H1 (cell line): ENCODE measurements around the gene ZNF516. TPM values are rescaled to one million over a fixed set of nuclear protein-coding genes. Genes with fewer than 3 reads are reported as not detected.

Source experiments
- CTCF ChIA-PET: fragments of 300-600 bp; sonication (Branson Sonifier 250); formaldehyde crosslinking; loops from one replicate; lab custom pipeline; 2021; ENCODE audit not compliant: partially characterized antibody; lab: Charles Lee
- POLR2A ChIA-PET: fragments of 300-600 bp; sonication (Branson Sonifier 250); formaldehyde crosslinking; loops from one replicate; lab custom pipeline; 2021; ENCODE audit warnings: inconsistent platforms; ENCODE audit not compliant: partially characterized antibody; lab: Charles Lee
- DNase-seq, 2 experiments: peaks; one replicate each; pipeline versions ENCODE4 v3.0.0 to v3.0.0-alpha.2; 2010 to 2022; ENCODE audit warnings: low spot score in 2 of 2, low read depth in 1 of 2, mixed read lengths in 1 of 2
- FAIRE-seq: peaks from 2 replicates; lab custom pipeline; 2011; peaks lifted over from hg19 to GRCh38; lab: Jason Lieb, UNC
- H2AFZ ChIP-seq: 2 replicates; pipeline ENCODE4 v1.8.1; 2012; ENCODE audit warnings: low read length, inconsistent platforms
- H2AK5ac ChIP-seq: 2 replicates; pipeline ENCODE4 v1.6.1; 2013; ENCODE audit warnings: low read depth, low read length
- H2BK120ac ChIP-seq: replicated peaks from 2 replicates; pipeline ENCODE3; 2013; ENCODE audit warnings: low read depth, low read length, inconsistent platforms
- H2BK12ac ChIP-seq: 2 replicates; pipeline ENCODE4 v1.6.1; 2013; ENCODE audit warnings: low read depth, low read length
- H2BK15ac ChIP-seq: 2 replicates; pipeline ENCODE4 v1.6.1; 2013; ENCODE audit warnings: low read length
- H2BK20ac ChIP-seq: 2 replicates; pipeline ENCODE4 v1.6.1; 2013; ENCODE audit warnings: low read length
- H2BK5ac ChIP-seq: 2 replicates; pipeline ENCODE4 v1.6.1; 2013; ENCODE audit warnings: low read depth, low read length
- H3K14ac ChIP-seq: 2 replicates; pipeline ENCODE4 v1.6.1; 2013; ENCODE audit warnings: inconsistent platforms; ENCODE audit not compliant: insufficient read length
- H3K18ac ChIP-seq: 2 replicates; pipeline ENCODE4 v1.6.1; 2013; ENCODE audit warnings: low read length; ENCODE audit errors: extremely low read depth
- H3K23ac ChIP-seq: 2 replicates; pipeline ENCODE4 v1.6.1; 2013; ENCODE audit warnings: inconsistent platforms; ENCODE audit not compliant: insufficient read length
- H3K23me2 ChIP-seq: 2 replicates; pipeline ENCODE4 v1.6.1; 2013; ENCODE audit warnings: low read depth, low read length
- H3K27ac ChIP-seq: 2 replicates; pipeline ENCODE4 v1.6.1; 2011; ENCODE audit warnings: low read depth, low read length, inconsistent platforms
- H3K27me3 ChIP-seq, 4 experiments: replicated peaks in 1 of 4; 1 replicate in 1 of 4; 2 replicates in 3 of 4; pipeline versions ENCODE4 v1.6.1 to v1.8.1; 2011 to 2013; ENCODE audit warnings: low read length in 3 of 4, mild to moderate bottlenecking in 3 of 4, inconsistent platforms in 2 of 4, mixed read lengths in 2 of 4, moderate library complexity in 1 of 4; ENCODE audit not compliant: control insufficient read depth in 3 of 4, insufficient read depth in 3 of 4; ENCODE audit errors: extremely low read depth in 1 of 4
- H3K36me3 ChIP-seq, 4 experiments: 2 replicates each; pipeline versions ENCODE4 v1.6.1 to v1.8.1; 2011 to 2013; ENCODE audit warnings: mild to moderate bottlenecking in 4 of 4, low read length in 3 of 4, moderate library complexity in 2 of 4, control low read depth in 1 of 4, inconsistent platforms in 1 of 4; ENCODE audit not compliant: insufficient read depth in 4 of 4, control insufficient read depth in 2 of 4
- H3K4ac ChIP-seq: replicated peaks from 2 replicates; pipeline ENCODE3; 2013; ENCODE audit warnings: low read length, low read depth, mixed read lengths, inconsistent platforms; ENCODE audit not compliant: insufficient read length
- H3K4me1 ChIP-seq, 4 experiments: replicated peaks in 1 of 4; 1 replicate in 1 of 4; 2 replicates in 3 of 4; pipeline versions ENCODE4 v1.6.1 to v1.8.1; 2011 to 2013; ENCODE audit warnings: low read length in 3 of 4, inconsistent platforms in 2 of 4, mixed read lengths in 1 of 4; ENCODE audit not compliant: insufficient read depth in 4 of 4, control insufficient read depth in 3 of 4
- H3K4me2 ChIP-seq, 2 experiments: 2 replicates each; pipeline versions ENCODE4 v1.6.1 to v1.8.1; 2011 to 2013; ENCODE audit warnings: low read depth in 2 of 2, low read length in 2 of 2, control low read depth in 1 of 2, inconsistent platforms in 1 of 2, mild to moderate bottlenecking in 1 of 2; ENCODE audit not compliant: insufficient read depth in 1 of 2
- H3K4me3 ChIP-seq, 4 experiments: fragments of 200-600, 300-600 bp in 1 of 4; sonication (generic), shearing (Covaris generic), sonication (Bioruptor Twin) in 1 of 4; 2 replicates each; pipeline versions ENCODE4 v1.5.1 to v1.8.1; 2011 to 2016; ENCODE audit warnings: low read length in 4 of 4, low read depth in 3 of 4, control low read depth in 2 of 4, inconsistent platforms in 2 of 4, mild to moderate bottlenecking in 2 of 4, mixed read lengths in 1 of 4, moderate library complexity in 1 of 4; ENCODE audit not compliant: insufficient read depth in 2 of 4; ENCODE audit errors: extremely low read depth in 1 of 4
- H3K56ac ChIP-seq: replicated peaks from 2 replicates; pipeline ENCODE3; 2013; ENCODE audit warnings: low read depth, mild to moderate bottlenecking, mixed read lengths, low read length, inconsistent platforms; ENCODE audit not compliant: insufficient read length
- H3K79me1 ChIP-seq: 2 replicates; pipeline ENCODE4 v1.6.1; 2013; ENCODE audit warnings: low read depth, low read length, control low read depth
- H3K79me2 ChIP-seq, 2 experiments: 2 replicates each; pipeline versions ENCODE4 v1.6.1 to v1.8.1; 2012 to 2013; ENCODE audit warnings: low read length in 2 of 2, mild to moderate bottlenecking in 2 of 2, inconsistent platforms in 1 of 2; ENCODE audit not compliant: insufficient read depth in 2 of 2, control insufficient read depth in 1 of 2
- H3K9ac ChIP-seq, 4 experiments: replicated peaks in 1 of 4; 1 replicate in 1 of 4; 2 replicates in 3 of 4; pipeline versions ENCODE4 v1.6.1 to v1.8.1; 2011 to 2013; ENCODE audit warnings: low read depth in 3 of 4, low read length in 3 of 4, control low read depth in 2 of 4, mild to moderate bottlenecking in 2 of 4, moderate library complexity in 2 of 4, inconsistent platforms in 1 of 4; ENCODE audit errors: extremely low read depth in 1 of 4
- H3K9me3 ChIP-seq, 2 experiments: 2 replicates each; pipeline versions ENCODE4 v1.6.1 to v1.8.1; 2012 to 2013; ENCODE audit warnings: mild to moderate bottlenecking in 2 of 2, moderate library complexity in 2 of 2, control low read depth in 1 of 2, inconsistent platforms in 1 of 2, low read depth in 1 of 2, low read length in 1 of 2, mixed read lengths in 1 of 2; ENCODE audit not compliant: insufficient read depth in 2 of 2
- H4K20me1 ChIP-seq, 2 experiments: replicated peaks in 1 of 2; 2 replicates each; pipeline versions ENCODE3 to v1.8.1; 2011 to 2013; ENCODE audit warnings: inconsistent platforms in 2 of 2, low read length in 2 of 2, mild to moderate bottlenecking in 1 of 2; ENCODE audit not compliant: insufficient read depth in 2 of 2, control insufficient read depth in 1 of 2
- H4K5ac ChIP-seq: 2 replicates; pipeline ENCODE4 v1.6.1; 2013; ENCODE audit warnings: low read length, low read depth, mixed read lengths, inconsistent platforms; ENCODE audit not compliant: insufficient read length
- H4K8ac ChIP-seq: 2 replicates; pipeline ENCODE4 v1.8.0; 2013; ENCODE audit warnings: mild to moderate bottlenecking, moderate library complexity, low read length, inconsistent platforms; ENCODE audit not compliant: insufficient read depth; ENCODE audit errors: extremely low read depth
- H4K91ac ChIP-seq: replicated peaks from 2 replicates; pipeline ENCODE3; 2013; ENCODE audit warnings: low read length, mixed read lengths, inconsistent platforms; ENCODE audit not compliant: insufficient read length
- GTF2F1 ChIP-seq: IDR thresholded peaks from 2 replicates; pipeline ENCODE4 v1.6.1; 2012; ENCODE audit warnings: low read depth, low read length, improper control_type of control experiment, borderline replicate concordance
- POLR2A ChIP-seq, 2 experiments: IDR thresholded peaks; 1 replicate in 1 of 2; 2 replicates in 1 of 2; pipeline ENCODE4 v1.6.1; 2011; ENCODE audit warnings: low read depth in 2 of 2, low read length in 2 of 2, mild to moderate bottlenecking in 2 of 2; ENCODE audit errors: control extremely low read depth in 1 of 2
- SRF ChIP-seq: IDR thresholded peaks from 2 replicates; pipeline ENCODE4 v1.6.1; 2011; ENCODE audit warnings: mild to moderate bottlenecking, low read depth, low read length, moderate library complexity
- TAF1 ChIP-seq: IDR thresholded peaks from 2 replicates; pipeline ENCODE4 v1.6.1; 2011; ENCODE audit warnings: mild to moderate bottlenecking, low read depth, low read length
- YY1 ChIP-seq: IDR thresholded peaks from 2 replicates; pipeline ENCODE4 v1.6.1; 2011; ENCODE audit warnings: low read depth, mild to moderate bottlenecking, low read length
- WGBS, 2 experiments: shearing (Covaris generic) in 1 of 2; methylation state at CpG; one replicate each; pipeline versions ENCODE4 v1.1.6 to v1.1.7; 2013 to 2015; ENCODE audit warnings: low lambda C conversion rate in 2 of 2, mixed read lengths in 2 of 2, inconsistent platforms in 1 of 2, low coverage in 1 of 2, missing lambda C conversion rate in 1 of 2; ENCODE audit not compliant: insufficient replicate concordance in 2 of 2, insufficient coverage in 1 of 2, insufficient read length in 1 of 2; ENCODE audit errors: extremely low coverage in 1 of 2, missing lambda C conversion rate in 1 of 2; 5-methylcytosine and 5-hydroxymethylcytosine counted together
- polyA plus RNA-seq, 7 experiments: library from polyadenylated mRNA; depleted of rRNA in 3 of 7; stranded (reverse) in 5 of 7; unstranded in 2 of 7; fragments of >200 nt in 5 of 7; fragments of 200-250 nt in 2 of 7; gene quantifications; 1 replicate in 5 of 7; 2 replicates in 1 of 7; 4 replicates in 1 of 7; pipeline versions ENCODE4 v1.2.1 to v1.2.3, GENCODE V29; 2011 to 2013; ENCODE audit warnings: missing spikeins in 2 of 7, mixed read lengths in 2 of 7
- total RNA-seq: library from RNA; stranded (reverse); fragmentation: NEBNext Ultra II Directional; extraction: Animal tissue kit (Norgen Biotek cat#: 25700); gene quantifications from 2 replicates; pipeline ENCODE4 v1.2.1, GENCODE V29; 2021

The ZNF516 gene
- total and polyA plus RNA-seq, 2 of the 8 experiments (the other 6 are each of a cell fraction or from before 2014, with no cell fraction given) = 7.3 to 17.0 TPM

GRCh38 chr18:76522122-76522503 lies 27.1 kb upstream of the ZNF516 start:
- Histone ChIP-seq H2BK20ac (no peak overlapping the region; the same call in 1 of the 2 replicates), H2BK12ac (peak overlapping the region; percentile 96), H2AK5ac (no peak overlapping the region), H3K79me1 (no peaks in the 10 kb centered on the region), H3K27ac (peak overlapping the region; percentile 76; the same call in 1 of the 2 replicates), H2BK120ac (no peak overlapping the region), H2AFZ (peak overlapping the region; percentile 97), H3K79me2 (no peaks in the 10 kb centered on the region), H3K4me1 (peaks cover 4 to 12% (median 11%) of the 10 kb centered on the region in 4 experiments; a peak in 6 of 7 replicates), H4K20me1 (no peaks in the 10 kb centered on the region), H3K27me3 (peaks cover 0 to 7% (median 0%) of the 10 kb centered on the region in 4 experiments; a peak in 2 of 7 replicates), H4K5ac (peak overlapping the region; percentile 53), H3K4me3 (no peak overlapping the region), H3K36me3 (no peaks in the 10 kb centered on the region), H4K91ac (peak overlapping the region; percentile 93), H3K9me3 (no peaks in the 10 kb centered on the region), H3K9ac (no peak overlapping the region; a peak in 1 of 7 replicates), H4K8ac (peak overlapping the region; percentile 91; the same call in 1 of the 2 replicates), H3K23me2 (peaks cover 5% of the 10 kb centered on the region), H2BK5ac (peak overlapping the region; percentile 85), H3K56ac (peak overlapping the region; percentile 5), H3K23ac (no peak overlapping the region), H3K18ac (peak overlapping the region; percentile 93), H3K4me2 (peak overlapping the region; percentile 3 to 46; a peak in 3 of 4 replicates), H3K4ac (no peak overlapping the region), H2BK15ac (no peak overlapping the region; the same call in 1 of the 2 replicates), H3K14ac (no peak overlapping the region)
- ChIA-PET POLR2A (no interaction called here), CTCF (interaction anchor here (4.1 kb wide), 1 partner anchor 136 kb away, joined by 9 read pairs; no protein-coding TSS in a partner anchor)
- 37% methylated on average over 19 of the region's 19 CpGs; no CpG with 5 or more reads in 1 of the 2 experiments for WGBS, 2 experiments
- DNase-seq = no peak
- FAIRE-seq = no peak
- TF ChIP-seq SRF (no peak), YY1 (peak; percentile 66; the same call in 1 of the 2 replicates), GTF2F1 (no peak), POLR2A (IDR thresholded peaks at IDR 0.05; ENCODE audit: control extremely low read depth in 1 of 2, low read depth in 2 of 2, low read length in 2 of 2) (peak in 1 of 2 experiments; percentile 36; a peak in 1 of 3 replicates), TAF1 (0 out of 2 replicates have a peak, but pooled peaks have one; percentile 26)
